Measurements from ENCODE around the gene ISLR.

Gene ISLR

GRCh38 chr15:74212494-74212893 is 39.0 kb downstream of the ISLR start:
- DNase-seq (ENCODE audit: low read depth): no peak

DNA sequence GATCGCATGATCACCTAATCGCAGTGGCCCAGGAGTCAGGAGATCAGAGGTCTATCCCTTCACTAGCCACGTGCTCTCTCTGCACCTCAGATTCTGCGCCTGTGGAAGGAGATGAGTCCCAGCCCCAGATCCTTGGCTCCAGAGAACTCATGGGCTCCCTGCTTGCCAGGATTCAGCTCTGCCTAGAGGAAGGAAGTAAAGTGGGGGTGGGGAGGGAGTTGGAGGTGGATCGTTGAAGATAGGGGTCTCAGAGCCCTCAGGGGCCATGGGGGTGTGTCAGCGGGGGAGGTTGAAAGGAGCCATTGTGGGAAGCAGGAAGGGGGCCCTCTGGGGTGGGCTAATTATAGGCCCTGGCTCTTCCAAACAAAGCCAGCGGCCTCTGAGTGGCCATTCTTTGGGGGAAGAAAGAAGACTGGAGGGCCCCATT is 40.4 kb downstream of the ISLR start:
- no peak for DNase-seq (ENCODE audit: low read depth)

DNA sequence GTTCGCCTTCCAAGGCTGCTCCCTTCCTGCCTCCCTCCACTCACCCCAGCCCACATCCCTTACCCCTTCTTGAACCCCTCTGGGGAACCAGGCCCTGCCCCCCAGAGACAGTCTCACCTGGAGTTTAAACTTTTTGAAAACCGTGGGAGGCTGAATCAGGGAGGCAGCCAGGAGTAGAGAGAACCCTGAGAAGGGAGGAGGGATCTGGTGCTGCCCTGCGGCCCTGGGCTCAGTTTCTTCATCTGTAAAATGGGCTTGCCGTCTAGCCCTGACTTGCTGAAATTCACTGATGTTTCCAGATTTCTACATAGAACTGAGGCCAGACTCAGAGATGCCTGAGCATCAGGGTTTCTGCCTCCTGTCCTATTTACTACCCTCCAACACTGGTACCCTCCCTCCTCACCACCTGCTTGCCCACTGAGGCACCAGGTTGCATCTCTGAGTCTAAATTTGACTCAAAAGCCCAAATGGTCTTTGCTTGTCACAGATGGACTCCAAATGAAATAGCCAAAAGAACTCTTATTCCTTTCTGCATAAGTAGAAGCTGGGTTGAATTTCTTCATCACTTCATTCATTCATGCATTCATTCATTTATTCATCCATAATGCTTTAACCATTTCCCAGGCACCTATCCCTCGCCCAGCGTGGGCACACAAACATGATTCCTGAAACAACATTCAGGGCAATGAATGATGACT is 41.0 kb downstream of the ISLR start:
- DNase-seq (ENCODE audit: low read depth): no peak

- no peak for DNase-seq (ENCODE audit: low read depth)
Measured at GRCh38 chr15:74215958-74216357, 42.4 kb downstream of the ISLR start.

GRCh38 chr15:74216949-74217348 is 43.4 kb downstream of the ISLR start:
- no peak for DNase-seq (ENCODE audit: low read depth)

GRCh38 chr15:74217907-74218885 is 44.7 kb downstream of the ISLR start:
- DNase-seq (ENCODE audit: low read depth): no peak

DNA sequence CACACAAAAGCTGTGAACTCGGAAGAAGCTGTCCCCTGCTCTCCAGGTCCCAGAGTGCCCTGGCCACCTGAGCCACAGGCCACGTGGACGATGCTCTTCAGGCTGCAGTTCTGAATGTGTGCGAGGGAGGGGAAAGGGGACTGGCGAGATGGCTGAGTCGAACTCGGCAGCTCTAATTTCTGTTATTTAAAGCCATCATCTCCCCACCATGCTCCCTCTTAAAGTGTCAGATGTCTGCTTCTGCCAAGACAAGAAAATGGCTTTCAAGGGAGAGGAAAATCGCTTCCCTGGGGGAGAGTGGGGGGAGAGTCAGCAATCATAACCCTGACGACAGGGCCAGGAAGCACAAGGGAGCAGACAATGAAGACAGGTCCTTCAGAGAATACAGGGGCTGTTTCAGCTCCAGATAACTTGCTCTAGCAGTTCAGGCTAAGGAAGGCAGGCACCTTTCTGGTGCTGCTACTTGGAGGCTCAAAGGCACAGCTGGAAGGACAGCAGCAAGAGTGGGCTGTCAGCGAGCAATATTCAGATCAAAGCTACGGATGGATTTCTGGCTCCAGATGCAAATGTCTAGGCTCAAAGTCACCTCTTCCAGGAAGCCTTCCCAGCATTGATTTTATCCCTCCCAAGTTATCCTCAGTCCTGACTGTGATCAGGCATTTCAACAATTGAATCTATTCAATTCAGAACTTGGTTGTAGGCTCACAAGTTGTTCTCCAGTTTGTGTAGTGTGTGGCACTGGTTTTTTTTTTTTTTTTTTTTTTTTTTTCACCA is 47.2 kb downstream of the ISLR start:
- no peak for DNase-seq (ENCODE audit: low read depth)

DNA sequence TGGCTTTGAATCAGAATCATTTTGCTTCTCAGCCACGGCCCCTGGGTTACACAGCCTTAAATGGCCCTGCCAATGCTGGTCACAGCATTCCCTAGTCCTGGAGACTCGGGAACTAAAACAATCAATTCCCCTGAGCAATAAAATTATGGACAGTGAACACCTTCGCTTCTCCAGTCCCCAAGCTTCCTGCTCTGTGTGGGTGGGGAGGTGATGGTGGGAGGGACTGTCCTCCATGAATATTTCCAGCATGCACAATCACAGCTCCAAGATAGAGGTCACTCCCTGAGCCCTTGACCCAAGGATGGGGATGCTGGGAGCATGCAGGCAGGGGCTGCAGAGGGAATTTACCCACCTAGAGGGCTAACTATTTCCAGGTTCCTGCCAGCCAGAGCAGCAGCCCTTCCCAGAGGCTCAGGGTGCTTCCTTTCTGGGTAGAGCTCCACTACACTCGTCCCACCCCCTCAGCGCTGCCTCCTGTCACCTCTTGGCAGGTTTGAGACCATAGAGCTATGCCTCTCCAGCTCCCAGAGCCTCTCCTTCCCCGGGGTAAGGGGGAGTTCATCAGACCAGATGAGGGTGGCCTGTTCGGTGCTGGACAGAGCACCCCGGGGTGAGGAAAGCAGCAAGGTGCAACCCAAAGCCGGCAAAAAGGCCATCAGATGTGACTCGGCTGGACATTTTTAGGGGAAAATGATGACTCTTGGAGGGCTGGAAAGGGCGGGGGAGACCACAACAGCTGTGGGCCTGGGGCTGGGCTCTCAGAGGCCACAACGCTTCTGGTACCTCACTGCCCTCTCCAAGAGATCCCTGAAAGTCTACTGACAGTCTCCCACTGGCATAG is 48.1 kb downstream of the ISLR start:
- DNase-seq (ENCODE audit: low read depth): no peak

GRCh38 chr15:74222240-74223119 is 49.0 kb downstream of the ISLR start:
- no peak for DNase-seq (ENCODE audit: low read depth)

- DNase-seq (ENCODE audit: low read depth): no peak
Measured at GRCh38 chr15:74225928-74226327, 52.4 kb downstream of the ISLR start.
